ENCODE measurements around the gene ZSCAN23.
"Not testable (repeated sequence)": the region's sequence is repeated elsewhere in the genome, so short reads cannot be mapped to it uniquely, and the experiment has no call there.

The ZSCAN23 gene

GRCh38 chr6:28436404-28436803 is 6.9 kb downstream of the ZSCAN23 start:
- no peak for DNase-seq (ENCODE audit: low spot score)

- no peak for DNase-seq (ENCODE audit: low spot score)
These were observed 10.2 kb downstream of the ZSCAN23 start for GRCh38 chr6:28433119-28433518.

- DNase-seq (ENCODE audit: low spot score): no peak
These were observed 13.5 kb downstream of the ZSCAN23 start for GRCh38 chr6:28429781-28430180.

GRCh38 chr6:28425944-28426541 is 17.2 kb downstream of the ZSCAN23 start:
- no peak for DNase-seq (ENCODE audit: low spot score)

GRCh38 chr6:28424163-28424562 is 19.1 kb downstream of the ZSCAN23 start:
- DNase-seq (ENCODE audit: low spot score): no peak

- DNase-seq (ENCODE audit: low spot score): no peak
These were observed 19.7 kb downstream of the ZSCAN23 start for GRCh38 chr6:28423546-28423945.

- DNase-seq (ENCODE audit: low spot score): no peak
These were observed 29.6 kb downstream of the ZSCAN23 start for GRCh38 chr6:28413681-28414080.

- DNase-seq (ENCODE audit: low spot score): no peak
These were observed 32.5 kb downstream of the ZSCAN23 start for GRCh38 chr6:28410767-28411166.

- DNase-seq (ENCODE audit: low spot score): no peak
These were observed 35.1 kb downstream of the ZSCAN23 start for GRCh38 chr6:28408076-28408802.

- no peak for DNase-seq (ENCODE audit: low spot score)
These were observed 35.9 kb downstream of the ZSCAN23 start for GRCh38 chr6:28407401-28407800.

GRCh38 chr6:28403923-28404322 is 39.4 kb downstream of the ZSCAN23 start:
- DNase-seq (ENCODE audit: low spot score): not testable (repeated sequence)

GRCh38 chr6:28402197-28402596 is 41.1 kb downstream of the ZSCAN23 start:
- DNase-seq (ENCODE audit: low spot score): no peak

GRCh38 chr6:28401172-28401571 is 42.1 kb downstream of the ZSCAN23 start:
- DNase-seq (ENCODE audit: low spot score): no peak

GRCh38 chr6:28400122-28400451 is 43.2 kb downstream of the ZSCAN23 start:
- DNase-seq (ENCODE audit: low spot score): no peak

GRCh38 chr6:28399350-28400121 is 43.8 kb downstream of the ZSCAN23 start, which contains the start of gene ZSCAN12:
Gene ZSCAN12, minus strand, starts transcription at chr6:28399747. Its CDS starts 1,342 bp downstream, at chr6:28398405.
- peak; percentile 80 for DNase-seq (ENCODE audit: low spot score)

- DNase-seq (ENCODE audit: low spot score): no peak
These were observed 47.4 kb downstream of the ZSCAN23 start for GRCh38 chr6:28395918-28396317.

- DNase-seq (ENCODE audit: low spot score): peak; percentile 19
These were observed 49.2 kb downstream of the ZSCAN23 start for GRCh38 chr6:28393912-28394662.

- no peak for DNase-seq (ENCODE audit: low spot score)
These were observed 52.6 kb downstream of the ZSCAN23 start for GRCh38 chr6:28390688-28391087.

- no peak for DNase-seq (ENCODE audit: low spot score)
These were observed 59.2 kb downstream of the ZSCAN23 start for GRCh38 chr6:28384143-28384533.

- peak; percentile 10 for DNase-seq (ENCODE audit: low spot score)
These were observed 59.8 kb downstream of the ZSCAN23 start for GRCh38 chr6:28383235-28384142.
